KOPT-K1 (cell line): ENCODE data around the gene CCNB3.
"Not testable (repeated sequence)": the region's sequence is repeated elsewhere in the genome, so short reads cannot be mapped to it uniquely, and the experiment has no call there.

ENCODE experiments used
- H3K27ac ChIP-seq: fragments of 200-600 bp; sonication (generic); 2 replicates; pipeline ENCODE4 v1.5.1; 2016; ENCODE audit warnings: antibody characterized with exemption, mild to moderate bottlenecking, low read depth, low read length; ENCODE audit not compliant: poor library complexity, severe bottlenecking
- H3K36me3 ChIP-seq: fragments of 200-600 bp; sonication (generic); 2 replicates; pipeline ENCODE4 v1.5.1; 2017; ENCODE audit warnings: antibody characterized with exemption, mild to moderate bottlenecking, low read length, moderate library complexity; ENCODE audit not compliant: insufficient read depth
- H3K9me3 ChIP-seq: fragments of 200-600 bp; sonication (generic); 2 replicates; pipeline ENCODE4 v1.5.1; 2017; ENCODE audit warnings: antibody characterized with exemption, low read length, mild to moderate bottlenecking; ENCODE audit not compliant: insufficient read depth, poor library complexity, severe bottlenecking

The CCNB3 gene

GRCh38 chrX:50211510-50211909, 6.9 kb downstream of the CCNB3 start:
- no peaks in the 10 kb centered on the region for H3K36me3 ChIP-seq
- no peaks in the 10 kb centered on the region for H3K9me3 ChIP-seq
- H3K27ac ChIP-seq = no peak overlapping the region

GRCh38 chrX:50281253-50281652, 76.7 kb downstream of the CCNB3 start:
- Histone ChIP-seq H3K9me3 (no peaks in the 10 kb centered on the region), H3K36me3 (no peaks in the 10 kb centered on the region), H3K27ac (no peak overlapping the region)

GRCh38 chrX:50327235-50327634, 122.7 kb downstream of the CCNB3 start:
- Histone ChIP-seq H3K27ac (no peak overlapping the region), H3K36me3 (no peaks in the 10 kb centered on the region), H3K9me3 (no peaks in the 10 kb centered on the region)

- not testable (repeated sequence) for H3K36me3 ChIP-seq, H3K9me3 ChIP-seq, H3K27ac ChIP-seq
Observed at GRCh38 chrX:50332668-50333067, 128.1 kb downstream of the CCNB3 start.

- no peak overlapping the region for H3K27ac ChIP-seq
- H3K9me3 ChIP-seq = no peaks in the 10 kb centered on the region
- H3K36me3 ChIP-seq = no peaks in the 10 kb centered on the region
Observed at GRCh38 chrX:50333308-50333707, 128.7 kb downstream of the CCNB3 start.

- no peak overlapping the region for H3K27ac ChIP-seq
- no peaks in the 10 kb centered on the region for H3K9me3 ChIP-seq
- no peaks in the 10 kb centered on the region for H3K36me3 ChIP-seq
Observed at GRCh38 chrX:50343917-50344316, 139.4 kb downstream of the CCNB3 start.

GRCh38 chrX:50372966-50373365, 168.4 kb downstream of the CCNB3 start:
- no peak overlapping the region for H3K27ac ChIP-seq
- no peaks in the 10 kb centered on the region for H3K9me3 ChIP-seq
- H3K36me3 ChIP-seq = no peaks in the 10 kb centered on the region

GRCh38 chrX:50375481-50376267, 171.1 kb downstream of the CCNB3 start:
- no peaks in the 10 kb centered on the region for H3K9me3 ChIP-seq
- no peak overlapping the region for H3K27ac ChIP-seq
- no peaks in the 10 kb centered on the region for H3K36me3 ChIP-seq

GRCh38 chrX:50381729-50382415, 177.3 kb downstream of the CCNB3 start:
- Histone ChIP-seq H3K9me3 (no peaks in the 10 kb centered on the region), H3K36me3 (no peaks in the 10 kb centered on the region), H3K27ac (no peak overlapping the region)

- no peaks in the 10 kb centered on the region for H3K9me3 ChIP-seq
- no peaks in the 10 kb centered on the region for H3K36me3 ChIP-seq
- H3K27ac ChIP-seq = no peak overlapping the region
Observed at GRCh38 chrX:50386520-50386919, 182.0 kb downstream of the CCNB3 start.

- H3K27ac ChIP-seq = no peak overlapping the region
Observed at GRCh38 chrX:50393902-50394301, 189.3 kb downstream of the CCNB3 start.

More at GRCh38 chrX:50393902-50394301, 189.3 kb downstream of the CCNB3 start:
- Histone ChIP-seq H3K9me3 (no peaks in the 10 kb centered on the region), H3K36me3 (no peaks in the 10 kb centered on the region)
